Osteoblast (primary cell): Measurements from ENCODE around the gene BNC1. TPM values are rescaled to one million over a fixed set of nuclear protein-coding genes. Genes with fewer than 3 reads are reported as not detected.

Experiments used
- DNase-seq: peaks from one replicate; pipeline ENCODE4 v3.0.0; 2011; ENCODE audit warnings: low spot score, mixed read lengths; ENCODE audit not compliant: insufficient read length; ENCODE audit errors: missing footprints
- H2AFZ ChIP-seq: 2 replicates; pipeline ENCODE4 v1.6.0; 2011; ENCODE audit warnings: mild to moderate bottlenecking, low read length
- H3K27ac ChIP-seq: 2 replicates; pipeline ENCODE4 v1.5.1; 2011; ENCODE audit warnings: mild to moderate bottlenecking, low read depth, low read length, moderate library complexity
- H3K27me3 ChIP-seq: 2 replicates; pipeline ENCODE4 v1.6.0; 2012; ENCODE audit warnings: mild to moderate bottlenecking, control low read depth, inconsistent platforms, low read length, moderate library complexity; ENCODE audit not compliant: insufficient read depth
- H3K36me3 ChIP-seq: 2 replicates; pipeline ENCODE4 v1.5.1; 2011; ENCODE audit warnings: mild to moderate bottlenecking, low read length, control low read depth, moderate library complexity; ENCODE audit not compliant: insufficient read depth
- H3K4me1 ChIP-seq: 2 replicates; pipeline ENCODE4 v1.5.1; 2011; ENCODE audit warnings: mild to moderate bottlenecking, low read length, control low read depth, moderate library complexity; ENCODE audit not compliant: insufficient read depth
- H3K4me2 ChIP-seq: 2 replicates; pipeline ENCODE4 v1.6.0; 2011; ENCODE audit warnings: mild to moderate bottlenecking, low read length; ENCODE audit not compliant: insufficient read depth
- H3K4me3 ChIP-seq: fragments of 200-600 bp; sonication (generic); 3 replicates; pipeline ENCODE4 v1.5.1; 2012; ENCODE audit warnings: mild to moderate bottlenecking, low read length, inconsistent platforms; ENCODE audit not compliant: insufficient read depth
- H3K79me2 ChIP-seq: 2 replicates; pipeline ENCODE4 v1.6.0; 2012; ENCODE audit warnings: mild to moderate bottlenecking, low read length, control low read depth, inconsistent platforms; ENCODE audit not compliant: insufficient read depth
- H3K9me3 ChIP-seq: 2 replicates; pipeline ENCODE4 v1.5.1; 2011; ENCODE audit warnings: low read depth, low read length, control low read depth
- H4K20me1 ChIP-seq: 2 replicates; pipeline ENCODE4 v1.6.0; 2012; ENCODE audit warnings: mild to moderate bottlenecking, low read length, control low read depth; ENCODE audit not compliant: insufficient read depth
- total RNA-seq: library from RNA; depleted of rRNA; stranded (reverse); fragments of >200 nt; gene quantifications from 2 replicates; pipeline ENCODE4 v1.2.3, GENCODE V29; 2012
- TF ChIP-seq, protein P1 (sequence below): IDR thresholded peaks from 2 replicates; pipeline ENCODE4 v1.5.1; 2011; ENCODE audit warnings: mild to moderate bottlenecking, low read depth, low read length, moderate library complexity; ENCODE audit errors: extremely low read depth

BNC1 gene
- total RNA-seq, 1 donor, result 3.3 TPM

- no peak overlapping the region for H3K4me3 ChIP-seq
- H3K9me3 ChIP-seq, result no peaks in the 10 kb centered on the region
- DNase-seq, result peak; percentile 76
- peaks cover 16% of the 10 kb centered on the region for H3K4me1 ChIP-seq
- no peaks in the 10 kb centered on the region for H3K27me3 ChIP-seq
- H4K20me1 ChIP-seq, result no peaks in the 10 kb centered on the region
- H2AFZ ChIP-seq, result peak overlapping the region; percentile 4
- TF ChIP-seq, protein P1, sequence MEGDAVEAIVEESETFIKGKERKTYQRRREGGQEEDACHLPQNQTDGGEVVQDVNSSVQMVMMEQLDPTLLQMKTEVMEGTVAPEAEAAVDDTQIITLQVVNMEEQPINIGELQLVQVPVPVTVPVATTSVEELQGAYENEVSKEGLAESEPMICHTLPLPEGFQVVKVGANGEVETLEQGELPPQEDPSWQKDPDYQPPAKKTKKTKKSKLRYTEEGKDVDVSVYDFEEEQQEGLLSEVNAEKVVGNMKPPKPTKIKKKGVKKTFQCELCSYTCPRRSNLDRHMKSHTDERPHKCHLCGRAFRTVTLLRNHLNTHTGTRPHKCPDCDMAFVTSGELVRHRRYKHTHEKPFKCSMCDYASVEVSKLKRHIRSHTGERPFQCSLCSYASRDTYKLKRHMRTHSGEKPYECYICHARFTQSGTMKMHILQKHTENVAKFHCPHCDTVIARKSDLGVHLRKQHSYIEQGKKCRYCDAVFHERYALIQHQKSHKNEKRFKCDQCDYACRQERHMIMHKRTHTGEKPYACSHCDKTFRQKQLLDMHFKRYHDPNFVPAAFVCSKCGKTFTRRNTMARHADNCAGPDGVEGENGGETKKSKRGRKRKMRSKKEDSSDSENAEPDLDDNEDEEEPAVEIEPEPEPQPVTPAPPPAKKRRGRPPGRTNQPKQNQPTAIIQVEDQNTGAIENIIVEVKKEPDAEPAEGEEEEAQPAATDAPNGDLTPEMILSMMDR, result no peak
- peak overlapping the region; percentile 6 for H3K27ac ChIP-seq
- no peaks in the 10 kb centered on the region for H3K79me2 ChIP-seq
- H3K4me2 ChIP-seq, result peak overlapping the region; percentile 5
- H3K36me3 ChIP-seq, result no peaks in the 10 kb centered on the region
Observed at GRCh38 chr15:83320404-83320803, 35.9 kb upstream of the BNC1 start.

- Histone ChIP-seq H3K79me2 (no peaks in the 10 kb centered on the region), H2AFZ (no peak overlapping the region), H3K27ac (no peak overlapping the region), H4K20me1 (no peaks in the 10 kb centered on the region), H3K4me1 (peaks cover 16% of the 10 kb centered on the region), H3K9me3 (no peaks in the 10 kb centered on the region), H3K4me3 (no peak overlapping the region), H3K27me3 (no peaks in the 10 kb centered on the region), H3K4me2 (no peak overlapping the region), H3K36me3 (no peaks in the 10 kb centered on the region)
- TF ChIP-seq, protein P1, result no peak
- no peak for DNase-seq
Observed at GRCh38 chr15:83319771-83320170, 35.3 kb upstream of the BNC1 start.

GRCh38 chr15:83318861-83319415 lies 34.5 kb upstream of the BNC1 start:
- no peak overlapping the region for H3K4me3 ChIP-seq
- H3K4me2 ChIP-seq, result no peak overlapping the region
- H3K36me3 ChIP-seq, result no peaks in the 10 kb centered on the region
- no peaks in the 10 kb centered on the region for H3K79me2 ChIP-seq
- H3K27ac ChIP-seq, result no peak overlapping the region
- H3K9me3 ChIP-seq, result no peaks in the 10 kb centered on the region
- DNase-seq, result no peak
- no peaks in the 10 kb centered on the region for H3K27me3 ChIP-seq
- TF ChIP-seq, protein P1, result no peak
- no peaks in the 10 kb centered on the region for H4K20me1 ChIP-seq
- H3K4me1 ChIP-seq, result peaks cover 16% of the 10 kb centered on the region
- H2AFZ ChIP-seq, result no peak overlapping the region

DNA sequence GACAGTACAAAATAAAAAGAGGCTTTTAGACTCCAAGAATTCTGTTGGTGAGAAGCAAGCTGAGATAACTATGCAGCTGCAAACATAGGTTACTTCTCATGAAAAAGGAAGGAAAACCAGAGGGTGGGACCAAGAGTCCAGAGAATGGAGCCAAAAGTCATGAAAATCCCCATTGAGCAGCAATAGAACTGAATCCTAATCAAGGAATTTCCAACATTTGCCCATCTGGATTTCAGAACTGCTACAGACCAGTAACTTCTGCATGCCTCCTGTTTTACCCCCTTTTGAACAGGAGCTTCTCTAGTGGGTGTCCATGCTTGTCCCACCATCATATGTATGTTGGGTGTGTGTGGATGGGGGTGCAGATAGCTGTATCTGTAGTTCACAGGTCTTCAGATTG lies 33.6 kb upstream of the BNC1 start:
- Histone ChIP-seq H3K4me3 (no peak overlapping the region), H2AFZ (no peak overlapping the region)
- no peak for DNase-seq

More for the DNA sequence above, 33.6 kb upstream of the BNC1 start:
- H3K4me2 ChIP-seq, result no peak overlapping the region
- H4K20me1 ChIP-seq, result no peaks in the 10 kb centered on the region
- no peaks in the 10 kb centered on the region for H3K36me3 ChIP-seq
- H3K4me1 ChIP-seq, result peaks cover 10% of the 10 kb centered on the region
- H3K79me2 ChIP-seq, result no peaks in the 10 kb centered on the region
- TF ChIP-seq, protein P1, result no peak
- no peaks in the 10 kb centered on the region for H3K9me3 ChIP-seq
- no peaks in the 10 kb centered on the region for H3K27me3 ChIP-seq
- H3K27ac ChIP-seq, result no peak overlapping the region
